ENCODE measurements around the gene CLEC10A.

CLEC10A gene

DNA sequence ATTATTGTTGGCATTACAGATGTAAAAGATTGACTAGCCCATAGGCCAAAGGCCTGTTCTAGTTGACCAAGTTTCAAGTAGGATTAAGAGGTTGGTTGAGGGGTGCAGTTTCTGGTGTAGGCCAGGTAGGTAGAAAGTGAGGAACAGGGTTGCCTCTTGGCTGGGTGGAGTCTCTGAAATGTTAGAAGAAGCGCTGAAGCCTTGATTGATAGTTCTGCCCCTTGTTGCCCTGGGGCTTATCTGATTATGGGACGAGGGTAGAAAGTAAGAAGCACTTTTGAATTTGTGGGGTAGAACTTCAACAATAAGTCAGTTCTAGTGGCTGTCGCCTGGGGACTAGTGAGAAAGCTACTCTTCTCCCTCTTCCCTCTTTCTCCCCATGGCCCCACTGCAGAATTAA is 51.0 kb downstream of the CLEC10A start:
- Histone ChIP-seq H3K9ac (ENCODE audit: low read length in 5 of 5) (peak overlapping the region in 1 of 5 donors; percentile 20), H3K4me1 (ENCODE audit: control insufficient read depth in 5 of 5, insufficient read depth in 5 of 5, low read length in 5 of 5) (peaks cover 0 to 66% (median 14%) of the 10 kb centered on the region in 5 donors), H3K27ac (ENCODE audit: low read depth, low read length) (peak overlapping the region; percentile 89), H3K27me3 (ENCODE audit: control insufficient read depth in 5 of 5, insufficient read depth in 4 of 5, low read length in 5 of 5) (no peaks in the 10 kb centered on the region), H3K9me3 (ENCODE audit: control insufficient read depth in 5 of 5, low read length in 5 of 5) (no peaks in the 10 kb centered on the region), H3K36me3 (ENCODE audit: control insufficient read depth in 5 of 5, insufficient read depth in 5 of 5, low read length in 5 of 5) (peaks cover 0 to 21% (median 13%) of the 10 kb centered on the region in 5 donors), H3K4me3 (ENCODE audit: low read depth in 1 of 5, low read length in 5 of 5) (no peak overlapping the region)

DNA sequence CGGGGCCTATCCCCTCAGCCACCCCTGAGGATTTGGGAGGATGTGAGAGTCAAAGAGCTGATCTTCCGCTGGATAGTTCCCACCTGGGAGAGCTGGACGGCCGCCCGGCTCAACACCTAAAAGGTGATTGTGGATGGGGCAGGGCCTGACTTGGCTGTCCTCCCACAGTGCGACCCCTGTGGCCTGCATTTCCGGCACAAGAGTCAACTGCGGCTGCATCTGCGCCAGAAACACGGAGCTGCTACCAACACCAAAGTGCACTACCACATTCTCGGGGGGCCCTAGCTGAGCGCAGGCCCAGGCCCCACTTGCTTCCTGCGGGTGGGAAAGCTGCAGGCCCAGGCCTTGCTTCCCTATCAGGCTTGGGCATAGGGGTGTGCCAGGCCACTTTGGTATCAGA is 52.7 kb downstream of the CLEC10A start:
- Histone ChIP-seq H3K9me3 (ENCODE audit: control insufficient read depth in 5 of 5, low read length in 5 of 5) (no peaks in the 10 kb centered on the region), H3K27me3 (ENCODE audit: control insufficient read depth in 5 of 5, insufficient read depth in 4 of 5, low read length in 5 of 5) (no peaks in the 10 kb centered on the region), H3K4me1 (ENCODE audit: control insufficient read depth in 5 of 5, insufficient read depth in 5 of 5, low read length in 5 of 5) (peaks cover 0 to 78% (median 25%) of the 10 kb centered on the region in 5 donors), H3K9ac (ENCODE audit: low read length in 5 of 5) (peak overlapping the region in 2 of 5 donors; percentile 4 to 12), H3K36me3 (ENCODE audit: control insufficient read depth in 5 of 5, insufficient read depth in 5 of 5, low read length in 5 of 5) (peaks cover 0 to 21% (median 13%) of the 10 kb centered on the region in 5 donors), H3K4me3 (ENCODE audit: low read depth in 1 of 5, low read length in 5 of 5) (peak overlapping the region in 1 of 5 donors; percentile 50), H3K27ac (ENCODE audit: low read depth, low read length) (peak overlapping the region; percentile 89)

DNA sequence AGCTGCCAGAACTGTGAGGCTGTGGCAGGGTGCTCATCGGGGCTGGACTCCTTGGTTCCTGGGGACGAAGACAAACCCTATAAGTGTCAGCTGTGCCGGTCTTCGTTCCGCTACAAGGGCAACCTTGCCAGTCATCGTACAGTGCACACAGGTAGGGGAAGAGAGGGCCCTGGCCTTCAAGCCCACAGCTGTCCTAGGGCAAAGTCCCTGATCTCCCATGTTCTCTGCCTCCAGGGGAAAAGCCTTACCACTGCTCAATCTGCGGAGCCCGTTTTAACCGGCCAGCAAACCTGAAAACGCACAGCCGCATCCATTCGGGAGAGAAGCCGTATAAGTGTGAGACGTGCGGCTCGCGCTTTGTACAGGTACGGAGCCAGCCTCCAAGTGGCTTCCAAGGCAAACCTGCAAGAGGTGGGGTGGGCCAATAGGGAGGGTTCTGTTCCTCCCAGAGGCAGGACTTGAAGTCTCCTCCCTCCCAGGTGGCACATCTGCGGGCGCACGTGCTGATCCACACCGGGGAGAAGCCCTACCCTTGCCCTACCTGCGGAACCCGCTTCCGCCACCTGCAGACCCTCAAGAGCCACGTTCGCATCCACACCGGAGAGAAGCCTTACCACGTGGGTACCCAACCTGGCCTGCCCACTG is 53.5 kb downstream of the CLEC10A start:
- Histone ChIP-seq H3K9me3 (ENCODE audit: control insufficient read depth in 5 of 5, low read length in 5 of 5) (no peaks in the 10 kb centered on the region), H3K4me1 (ENCODE audit: control insufficient read depth in 5 of 5, insufficient read depth in 5 of 5, low read length in 5 of 5) (peaks cover under 1 to 79% (median 33%) of the 10 kb centered on the region in 5 donors), H3K36me3 (ENCODE audit: control insufficient read depth in 5 of 5, insufficient read depth in 5 of 5, low read length in 5 of 5) (peaks cover 0 to 21% (median 13%) of the 10 kb centered on the region in 5 donors), H3K9ac (ENCODE audit: low read length in 5 of 5) (peak overlapping the region in 2 of 5 donors; percentile 39 to 61), H3K27me3 (ENCODE audit: control insufficient read depth in 5 of 5, insufficient read depth in 4 of 5, low read length in 5 of 5) (no peaks in the 10 kb centered on the region), H3K4me3 (ENCODE audit: low read depth in 1 of 5, low read length in 5 of 5) (peak overlapping the region in 3 of 5 donors; percentile 17 to 50 (median 33)), H3K27ac (ENCODE audit: low read depth, low read length) (peak overlapping the region; percentile 89)

DNA sequence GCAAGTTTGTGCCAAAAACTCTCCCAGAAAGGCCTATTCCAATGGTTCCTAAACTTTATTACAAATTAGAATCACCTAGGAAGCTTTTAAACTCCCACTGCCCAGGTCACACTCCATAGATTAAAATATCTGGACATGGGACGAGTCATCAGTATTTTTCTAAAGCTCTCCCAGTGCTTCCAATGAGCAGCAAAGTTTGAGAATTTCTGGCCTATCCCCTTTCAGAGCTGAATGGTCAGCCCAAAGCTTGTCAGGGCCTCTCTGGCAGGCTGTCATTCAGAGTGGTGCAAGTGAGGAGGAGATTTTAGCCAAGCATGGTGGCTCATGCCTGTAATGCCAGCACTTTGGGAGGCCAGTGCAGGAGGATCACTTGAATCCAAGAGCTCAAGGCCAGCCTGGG is 54.8 kb downstream of the CLEC10A start:
- peak overlapping the region; percentile 60 for H3K27ac ChIP-seq (ENCODE audit: low read depth, low read length)
- H3K9ac ChIP-seq (ENCODE audit: low read length in 5 of 5) = no peak overlapping the region
- no peaks in the 10 kb centered on the region for H3K27me3 ChIP-seq (ENCODE audit: control insufficient read depth in 5 of 5, insufficient read depth in 4 of 5, low read length in 5 of 5)
- peaks cover 6 to 91% (median 45%) of the 10 kb centered on the region in 5 donors for H3K4me1 ChIP-seq (ENCODE audit: control insufficient read depth in 5 of 5, insufficient read depth in 5 of 5, low read length in 5 of 5)
- peaks cover 0 to 21% (median 13%) of the 10 kb centered on the region in 5 donors for H3K36me3 ChIP-seq (ENCODE audit: control insufficient read depth in 5 of 5, insufficient read depth in 5 of 5, low read length in 5 of 5)
- H3K4me3 ChIP-seq (ENCODE audit: low read depth in 1 of 5, low read length in 5 of 5) = peak overlapping the region in 3 of 5 donors; percentile 30 to 61 (median 50)
- H3K9me3 ChIP-seq (ENCODE audit: control insufficient read depth in 5 of 5, low read length in 5 of 5) = no peaks in the 10 kb centered on the region
